Suprapubic skin (tissue), 4 donors: ENCODE data around the gene METTL8. TPM values are rescaled to one million over a fixed set of nuclear protein-coding genes. Genes with fewer than 3 reads are reported as not detected.

ENCODE experiments used
- DNase-seq, 2 donors: peaks; one replicate each; pipeline ENCODE4 v3.0.0-alpha.2; 2019; ENCODE audit warnings: low spot score in 2 of 2
- H3K27ac ChIP-seq: fragments of 200-600 bp; sonication (generic); one replicate; pipeline ENCODE4 v1.5.1; 2019
- H3K27me3 ChIP-seq: fragments of 200-600 bp; sonication (generic); one replicate; pipeline ENCODE4 v1.5.1; 2019
- H3K36me3 ChIP-seq: fragments of 200-600 bp; sonication (generic); one replicate; pipeline ENCODE4 v1.5.1; 2019
- H3K4me1 ChIP-seq: fragments of 200-600 bp; sonication (generic); one replicate; pipeline ENCODE4 v1.5.1; 2019
- H3K4me3 ChIP-seq: fragments of 200-600 bp; sonication (generic); one replicate; pipeline ENCODE4 v1.5.1; 2019; ENCODE audit warnings: mild to moderate bottlenecking
- H3K9me3 ChIP-seq: fragments of 200-600 bp; sonication (generic); one replicate; pipeline ENCODE4 v1.5.1; 2019
- CTCF ChIP-seq, 2 donors: fragments of 200-600 bp in 1 of 2; fragments of 450-650 bp in 1 of 2; sonication (generic) in 1 of 2; IDR thresholded peaks; one replicate each; pipeline ENCODE4 v1.5.1; 2016 to 2019; ENCODE audit warnings: antibody characterized with exemption in 2 of 2, mild to moderate bottlenecking in 1 of 2, moderate library complexity in 1 of 2
- EP300 ChIP-seq: sonication (generic); formaldehyde crosslinking; IDR thresholded peaks from one replicate; pipeline ENCODE4 v1.6.1; 2017; ENCODE audit warnings: antibody characterized with exemption
- POLR2A ChIP-seq, 2 donors: fragments of 450-650 bp; IDR thresholded peaks; one replicate each; pipeline ENCODE4 v1.6.1; 2017; ENCODE audit warnings: antibody characterized with exemption in 2 of 2, mild to moderate bottlenecking in 2 of 2, moderate library complexity in 2 of 2
- POLR2AphosphoS5 ChIP-seq, 3 donors: sonication (generic); formaldehyde crosslinking; IDR thresholded peaks; one replicate each; pipeline ENCODE4 v1.6.1; 2017; ENCODE audit warnings: antibody characterized with exemption in 3 of 3
- WGBS: methylation state at CpG from one replicate; pipeline ENCODE4 v1.1.5; 2018; 5-methylcytosine and 5-hydroxymethylcytosine counted together
- total RNA-seq, 4 donors: library from RNA; depleted of rRNA; stranded (reverse); fragments of >200 nt; gene quantifications; one replicate each; pipeline ENCODE4 v1.1.0, GENCODE V29; 2016

METTL8 gene
- total RNA-seq, 4 donors from 2014 or later, result 35.8 to 42.5 (median 38.7) TPM

GRCh38 chr2:171334946-171335345 lies 98.8 kb downstream of the METTL8 start:
- H3K36me3 ChIP-seq, result no peaks in the 10 kb centered on the region
- WGBS, result 100% methylated on average over 1 of the region's 1 CpG
- DNase-seq, result no peak
- H3K9me3 ChIP-seq, result no peaks in the 10 kb centered on the region
- no peaks in the 10 kb centered on the region for H3K4me1 ChIP-seq
- H3K4me3 ChIP-seq, result no peak overlapping the region
- no peaks in the 10 kb centered on the region for H3K27me3 ChIP-seq
- no peak overlapping the region for H3K27ac ChIP-seq
- TF ChIP-seq POLR2AphosphoS5 (IDR thresholded peaks at IDR 0.05) (no peak), POLR2A (IDR thresholded peaks at IDR 0.05) (no peak), EP300 (no peak), CTCF (IDR thresholded peaks at IDR 0.05) (no peak)

- no peaks in the 10 kb centered on the region for H3K4me1 ChIP-seq
- TF ChIP-seq EP300 (no peak), CTCF (IDR thresholded peaks at IDR 0.05) (no peak), POLR2A (IDR thresholded peaks at IDR 0.05) (no peak), POLR2AphosphoS5 (IDR thresholded peaks at IDR 0.05) (no peak)
- H3K9me3 ChIP-seq, result no peaks in the 10 kb centered on the region
- WGBS, result 91% methylated on average over 2 of the region's 2 CpGs
- DNase-seq, result no peak
- H3K4me3 ChIP-seq, result no peak overlapping the region
- no peaks in the 10 kb centered on the region for H3K27me3 ChIP-seq
- H3K36me3 ChIP-seq, result no peaks in the 10 kb centered on the region
- H3K27ac ChIP-seq, result no peak overlapping the region
Measured at GRCh38 chr2:171334171-171334570, 99.6 kb downstream of the METTL8 start.

GRCh38 chr2:171330155-171330956 lies 103.4 kb downstream of the METTL8 start:
- Histone ChIP-seq H3K27ac (no peak overlapping the region), H3K36me3 (peaks cover 3% of the 10 kb centered on the region), H3K4me1 (no peaks in the 10 kb centered on the region), H3K9me3 (no peaks in the 10 kb centered on the region), H3K27me3 (no peaks in the 10 kb centered on the region), H3K4me3 (no peak overlapping the region)
- no peak for DNase-seq
- no peak for TF ChIP-seq POLR2A (IDR thresholded peaks at IDR 0.05)
- no peak for TF ChIP-seq CTCF (IDR thresholded peaks at IDR 0.05)
- no peak for TF ChIP-seq POLR2AphosphoS5 (IDR thresholded peaks at IDR 0.05)
- TF ChIP-seq EP300, result no peak
- WGBS, result 64% methylated on average over 5 of the region's 5 CpGs

GRCh38 chr2:171327043-171327496 lies 106.7 kb downstream of the METTL8 start:
- Histone ChIP-seq H3K4me3 (no peak overlapping the region), H3K27me3 (no peaks in the 10 kb centered on the region), H3K27ac (no peak overlapping the region), H3K4me1 (no peaks in the 10 kb centered on the region), H3K36me3 (peaks cover 18% of the 10 kb centered on the region), H3K9me3 (no peaks in the 10 kb centered on the region)
- no peak for TF ChIP-seq CTCF (IDR thresholded peaks at IDR 0.05)
- TF ChIP-seq POLR2AphosphoS5 (IDR thresholded peaks at IDR 0.05), result no peak
- TF ChIP-seq EP300, result no peak
- no peak for TF ChIP-seq POLR2A (IDR thresholded peaks at IDR 0.05)
- DNase-seq, result no peak
- 50% methylated on average over 4 of the region's 4 CpGs for WGBS

- Histone ChIP-seq H3K36me3 (peaks cover 18% of the 10 kb centered on the region), H3K4me1 (no peaks in the 10 kb centered on the region), H3K9me3 (no peaks in the 10 kb centered on the region), H3K4me3 (no peak overlapping the region), H3K27me3 (no peaks in the 10 kb centered on the region), H3K27ac (no peak overlapping the region)
- no peak for TF ChIP-seq EP300
- TF ChIP-seq POLR2A (IDR thresholded peaks at IDR 0.05), result no peak
- no peak for TF ChIP-seq POLR2AphosphoS5 (IDR thresholded peaks at IDR 0.05)
- no peak for TF ChIP-seq CTCF (IDR thresholded peaks at IDR 0.05)
- WGBS, result 87% methylated on average over 4 of the region's 4 CpGs
- DNase-seq, result no peak
Measured at GRCh38 chr2:171325886-171326585, 107.8 kb downstream of the METTL8 start.
